Tibial nerve (tissue), 4 donors: ENCODE data around the gene CCL22. TPM values are rescaled to one million over a fixed set of nuclear protein-coding genes. Genes with fewer than 3 reads are reported as not detected.

Source experiments
- DNase-seq, 2 donors: peaks; one replicate each; pipeline ENCODE4 v3.0.0-alpha.2; 2019; ENCODE audit warnings: low spot score in 2 of 2
- H3K27ac ChIP-seq, 4 donors: fragments of 200-600 bp; sonication (generic) in 3 of 4; one replicate each; pipeline ENCODE4 v1.5.1; 2017 to 2019; ENCODE audit warnings: mild to moderate bottlenecking in 1 of 4
- H3K27me3 ChIP-seq, 2 donors: fragments of 200-600 bp; sonication (generic) in 1 of 2; one replicate each; pipeline versions ENCODE4 v1.5.1 to v1.6.0; 2017 to 2019
- H3K36me3 ChIP-seq, 3 donors: fragments of 200-600 bp; sonication (generic); one replicate each; pipeline ENCODE4 v1.5.1; 2018 to 2019
- H3K4me1 ChIP-seq, 4 donors: fragments of 200-600 bp; sonication (generic) in 3 of 4; one replicate each; pipeline ENCODE4 v1.5.1; 2017 to 2019
- H3K4me3 ChIP-seq, 4 donors: fragments of 200-600 bp; sonication (generic) in 3 of 4; one replicate each; pipeline ENCODE4 v1.5.1; 2017 to 2019; ENCODE audit warnings: mild to moderate bottlenecking in 1 of 4, moderate library complexity in 1 of 4
- H3K9me3 ChIP-seq, 4 donors: fragments of 200-600 bp; sonication (generic) in 3 of 4; one replicate each; pipeline ENCODE4 v1.5.1; 2017 to 2019
- CTCF ChIP-seq, 5 experiments: fragments of 200-600 bp in 3 of 5; fragments of 450-650 bp in 2 of 5; sonication (generic) in 3 of 5; IDR thresholded peaks; one replicate each; pipeline ENCODE4 v1.5.1; 2016 to 2019; ENCODE audit warnings: antibody characterized with exemption in 5 of 5, mild to moderate bottlenecking in 3 of 5, moderate library complexity in 2 of 5
- EP300 ChIP-seq, 2 donors: sonication (generic); formaldehyde crosslinking; IDR thresholded peaks; one replicate each; pipeline ENCODE4 v1.6.1; 2017; ENCODE audit warnings: antibody characterized with exemption in 2 of 2, mild to moderate bottlenecking in 1 of 2
- POLR2A ChIP-seq, 2 donors: fragments of 450-650 bp; IDR thresholded peaks; one replicate each; pipeline ENCODE4 v1.6.1; 2017; ENCODE audit warnings: antibody characterized with exemption in 2 of 2, mild to moderate bottlenecking in 2 of 2, moderate library complexity in 2 of 2
- WGBS, 2 donors: methylation state at CpG; one replicate each; pipeline ENCODE4 v1.1.5; 2018; 5-methylcytosine and 5-hydroxymethylcytosine counted together
- total RNA-seq, 4 donors: library from RNA; depleted of rRNA; stranded (reverse); fragments of >200 nt; gene quantifications; one replicate each; pipeline ENCODE4 v1.1.0, GENCODE V29; 2016

CCL22 gene
- total RNA-seq, 4 donors from 2014 or later, result not detected

- no peaks in the 10 kb centered on the region for H3K27me3 ChIP-seq
- no peak for TF ChIP-seq CTCF (IDR thresholded peaks at IDR 0.05)
- no peak for TF ChIP-seq POLR2A (IDR thresholded peaks at IDR 0.05)
- TF ChIP-seq EP300 (IDR thresholded peaks at IDR 0.05), result no peak
- H3K9me3 ChIP-seq, result no peaks in the 10 kb centered on the region
- H3K4me1 ChIP-seq, result peaks cover 0 to 36% (median 4%) of the 10 kb centered on the region in 4 donors
- H3K36me3 ChIP-seq, result peaks cover 0 to 5% (median 0%) of the 10 kb centered on the region in 3 donors
- H3K27ac ChIP-seq, result no peak overlapping the region
- WGBS, 2 donors, result 42 to 61% methylated on average over 5 of the region's 5 CpGs
- H3K4me3 ChIP-seq, result no peak overlapping the region
- DNase-seq, result no peak
Measured at GRCh38 chr16:57377080-57377841, 18.7 kb downstream of the CCL22 start.

GRCh38 chr16:57379579-57379978 lies 21.0 kb downstream of the CCL22 start:
- Histone ChIP-seq H3K4me3 (no peak overlapping the region), H3K27me3 (no peaks in the 10 kb centered on the region), H3K9me3 (no peaks in the 10 kb centered on the region), H3K4me1 (peaks cover 0 to 28% (median 4%) of the 10 kb centered on the region in 4 donors), H3K36me3 (peaks cover 0 to 11% (median 0%) of the 10 kb centered on the region in 3 donors), H3K27ac (no peak overlapping the region)
- DNase-seq, result no peak
- no peak for TF ChIP-seq CTCF (IDR thresholded peaks at IDR 0.05)
- no peak for TF ChIP-seq POLR2A (IDR thresholded peaks at IDR 0.05)
- no peak for TF ChIP-seq EP300 (IDR thresholded peaks at IDR 0.05)
- 75 to 77% methylated on average over 10 of the region's 10 CpGs for WGBS, 2 donors

- peaks cover 0 to 35% (median 4%) of the 10 kb centered on the region in 4 donors for H3K4me1 ChIP-seq
Measured at GRCh38 chr16:57380671-57381462, 22.3 kb downstream of the CCL22 start.

GRCh38 chr16:57381791-57382534 lies 23.4 kb downstream of the CCL22 start:
- 91% methylated on average over 30 to 32 of the region's 35 CpGs for WGBS, 2 donors
- H3K9me3 ChIP-seq, result no peaks in the 10 kb centered on the region
- no peak overlapping the region for H3K27ac ChIP-seq
- peaks cover 0 to 43% (median 4%) of the 10 kb centered on the region in 4 donors for H3K4me1 ChIP-seq
- DNase-seq, result no peak
- TF ChIP-seq EP300 (IDR thresholded peaks at IDR 0.05) (no peak), CTCF (IDR thresholded peaks at IDR 0.05) (no peak), POLR2A (IDR thresholded peaks at IDR 0.05) (no peak)
- peaks cover 0 to 11% (median 0%) of the 10 kb centered on the region in 3 donors for H3K36me3 ChIP-seq
- H3K4me3 ChIP-seq, result no peak overlapping the region
- H3K27me3 ChIP-seq, result no peaks in the 10 kb centered on the region

More at GRCh38 chr16:57380671-57381462, 22.3 kb downstream of the CCL22 start:
- H3K36me3 ChIP-seq, result peaks cover 0 to 11% (median 0%) of the 10 kb centered on the region in 3 donors
- H3K9me3 ChIP-seq, result no peaks in the 10 kb centered on the region
- TF ChIP-seq EP300 (IDR thresholded peaks at IDR 0.05), result peak in 1 of 2 donors; percentile 12
- no peak for TF ChIP-seq POLR2A (IDR thresholded peaks at IDR 0.05)
- TF ChIP-seq CTCF (IDR thresholded peaks at IDR 0.05), result no peak
- H3K27me3 ChIP-seq, result no peaks in the 10 kb centered on the region
- WGBS, 2 donors, result 51% methylated on average over 8 of the region's 8 CpGs
- peak in 1 of 2 donors; percentile 22 for DNase-seq
- no peak overlapping the region for H3K4me3 ChIP-seq
- H3K27ac ChIP-seq, result peak overlapping the region in 2 of 4 donors; percentile 10 to 14
